ENCODE data around the gene FAM8A1. TPM values are rescaled to one million over a fixed set of nuclear protein-coding genes. Genes with fewer than 3 reads are reported as not detected.

Gene FAM8A1
- total RNA-seq, 4 donors from 2014 or later: 28.1 to 41.4 (median 37.5) TPM

- TF ChIP-seq CTCF (IDR thresholded peaks at IDR 0.05; ENCODE audit: low read depth): no peak
These were observed 6.5 kb downstream of the FAM8A1 start for GRCh38 chr6:17606606-17607005.

- no peak for TF ChIP-seq CTCF (IDR thresholded peaks at IDR 0.05; ENCODE audit: low read depth)
These were observed 10.7 kb downstream of the FAM8A1 start for GRCh38 chr6:17610835-17611234.

GRCh38 chr6:17612048-17612447, 11.9 kb downstream of the FAM8A1 start:
- TF ChIP-seq CTCF (IDR thresholded peaks at IDR 0.05; ENCODE audit: low read depth): no peak

- TF ChIP-seq CTCF (IDR thresholded peaks at IDR 0.05; ENCODE audit: low read depth): no peak
These were observed 15.7 kb downstream of the FAM8A1 start for GRCh38 chr6:17615794-17616193.

GRCh38 chr6:17621003-17621402, 20.9 kb downstream of the FAM8A1 start:
- no peak for TF ChIP-seq CTCF (IDR thresholded peaks at IDR 0.05; ENCODE audit: low read depth)

GRCh38 chr6:17622144-17622543, 22.0 kb downstream of the FAM8A1 start:
- TF ChIP-seq CTCF (IDR thresholded peaks at IDR 0.05; ENCODE audit: low read depth): no peak

GRCh38 chr6:17624396-17624795, 24.3 kb downstream of the FAM8A1 start:
- no peak for TF ChIP-seq CTCF (IDR thresholded peaks at IDR 0.05; ENCODE audit: low read depth)
